Breast epithelium (tissue), 4 donors: ENCODE measurements around the gene AKR1B1. TPM values are rescaled to one million over a fixed set of nuclear protein-coding genes. Genes with fewer than 3 reads are reported as not detected.

Source experiments
- DNase-seq, 2 donors: peaks; one replicate each; pipeline ENCODE4 v3.0.0-alpha.2; 2019; ENCODE audit warnings: low spot score in 2 of 2
- H3K27ac ChIP-seq, 2 donors: fragments of 200-600 bp; sonication (generic) in 1 of 2; one replicate each; pipeline ENCODE4 v1.5.1; 2016 to 2019; ENCODE audit warnings: mild to moderate bottlenecking in 1 of 2
- H3K27me3 ChIP-seq, 2 donors: fragments of 200-600 bp; sonication (generic) in 1 of 2; one replicate each; pipeline versions ENCODE4 v1.5.1 to v1.6.0; 2017 to 2019; ENCODE audit warnings: control low read depth in 1 of 2, mild to moderate bottlenecking in 1 of 2
- H3K36me3 ChIP-seq: fragments of 200-600 bp; one replicate; pipeline ENCODE4 v1.5.1; 2019
- H3K4me1 ChIP-seq, 2 donors: fragments of 200-600 bp; sonication (generic); one replicate each; pipeline ENCODE4 v1.5.1; 2016 to 2019; ENCODE audit warnings: control low read depth in 1 of 2
- H3K4me3 ChIP-seq, 3 donors: fragments of 200-600 bp; sonication (generic); 1 replicate in 2 of 3; 2 replicates in 1 of 3; pipeline ENCODE4 v1.5.1; 2016 to 2019; ENCODE audit warnings: mild to moderate bottlenecking in 3 of 3, moderate library complexity in 2 of 3
- H3K9me3 ChIP-seq, 2 donors: fragments of 200-600 bp; sonication (generic) in 1 of 2; one replicate each; pipeline ENCODE4 v1.5.1; 2016 to 2019; ENCODE audit warnings: control low read depth in 1 of 2
- POLR2A ChIP-seq: fragments of 450-650 bp; IDR thresholded peaks from one replicate; pipeline ENCODE4 v1.6.1; 2016; ENCODE audit warnings: antibody characterized with exemption, mild to moderate bottlenecking, moderate library complexity
- POLR2AphosphoS5 ChIP-seq, 3 donors: sonication (generic); formaldehyde crosslinking; IDR thresholded peaks; one replicate each; pipeline ENCODE4 v1.6.1; 2017; ENCODE audit warnings: antibody characterized with exemption in 3 of 3
- intact Hi-C: fragments of 100-400 bp; cut with DNase I; formaldehyde crosslinking; loops from one replicate; pipeline ENCODE4 v1.15.1; 2023; ENCODE audit warnings: low total_unique reads
- total RNA-seq, 3 donors: library from RNA; depleted of rRNA; stranded (reverse); fragments of >200 nt; gene quantifications; one replicate each; pipeline ENCODE4 v1.1.0, GENCODE V29; 2016
- TF ChIP-seq, protein P1 (sequence below), 3 donors: fragments of 450-650 bp; IDR thresholded peaks; one replicate each; pipeline ENCODE4 v1.5.1; 2016 to 2017; ENCODE audit warnings: antibody characterized with exemption in 3 of 3, mild to moderate bottlenecking in 3 of 3, moderate library complexity in 3 of 3

Gene AKR1B1
- total RNA-seq, 3 donors from 2014 or later = 55.0 to 200 (median 57.4) TPM

DNA sequence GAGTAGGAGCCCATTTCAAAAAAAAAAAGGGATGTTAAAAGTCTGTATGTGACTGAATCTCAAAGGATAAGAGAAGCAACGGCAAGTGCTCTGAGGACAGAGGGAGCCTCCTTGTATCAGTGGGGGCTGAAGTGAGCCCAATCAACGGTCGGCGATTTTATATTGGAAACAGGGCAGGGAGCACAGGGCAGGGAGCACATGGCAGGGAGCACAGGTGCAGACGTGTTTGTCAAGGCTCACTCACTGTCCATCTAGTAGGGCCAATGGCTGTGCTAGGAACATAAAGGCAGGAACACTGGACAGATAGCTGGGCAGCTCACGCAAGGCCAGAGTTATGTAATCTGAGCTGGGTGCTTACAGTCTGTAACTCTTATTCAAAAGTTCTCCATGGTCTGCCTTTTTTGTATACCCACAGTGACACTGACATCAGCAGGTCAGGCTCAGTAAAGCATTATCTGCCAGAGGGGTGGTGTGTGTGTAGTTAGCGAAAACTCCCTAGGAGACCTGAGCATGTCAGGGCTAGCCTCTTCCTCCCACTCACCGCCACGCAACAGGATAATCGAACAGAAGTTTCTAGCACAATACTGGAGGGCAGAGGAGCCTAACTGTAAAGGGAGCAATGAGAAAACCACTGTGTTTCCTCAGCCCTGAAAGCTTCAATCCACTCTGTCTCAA, 15.4 kb downstream of the AKR1B1 start:
- no peaks in the 10 kb centered on the region for H3K9me3 ChIP-seq
- H3K36me3 ChIP-seq = peaks cover 10% of the 10 kb centered on the region
- DNase-seq = no peak
- no peak overlapping the region for H3K4me3 ChIP-seq
- H3K27me3 ChIP-seq = no peaks in the 10 kb centered on the region
- no peaks in the 10 kb centered on the region for H3K4me1 ChIP-seq
- peak overlapping the region; percentile 14 to 69 for H3K27ac ChIP-seq
- TF ChIP-seq, protein P1, sequence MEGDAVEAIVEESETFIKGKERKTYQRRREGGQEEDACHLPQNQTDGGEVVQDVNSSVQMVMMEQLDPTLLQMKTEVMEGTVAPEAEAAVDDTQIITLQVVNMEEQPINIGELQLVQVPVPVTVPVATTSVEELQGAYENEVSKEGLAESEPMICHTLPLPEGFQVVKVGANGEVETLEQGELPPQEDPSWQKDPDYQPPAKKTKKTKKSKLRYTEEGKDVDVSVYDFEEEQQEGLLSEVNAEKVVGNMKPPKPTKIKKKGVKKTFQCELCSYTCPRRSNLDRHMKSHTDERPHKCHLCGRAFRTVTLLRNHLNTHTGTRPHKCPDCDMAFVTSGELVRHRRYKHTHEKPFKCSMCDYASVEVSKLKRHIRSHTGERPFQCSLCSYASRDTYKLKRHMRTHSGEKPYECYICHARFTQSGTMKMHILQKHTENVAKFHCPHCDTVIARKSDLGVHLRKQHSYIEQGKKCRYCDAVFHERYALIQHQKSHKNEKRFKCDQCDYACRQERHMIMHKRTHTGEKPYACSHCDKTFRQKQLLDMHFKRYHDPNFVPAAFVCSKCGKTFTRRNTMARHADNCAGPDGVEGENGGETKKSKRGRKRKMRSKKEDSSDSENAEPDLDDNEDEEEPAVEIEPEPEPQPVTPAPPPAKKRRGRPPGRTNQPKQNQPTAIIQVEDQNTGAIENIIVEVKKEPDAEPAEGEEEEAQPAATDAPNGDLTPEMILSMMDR (IDR thresholded peaks at IDR 0.05) = no peak
- no peak for TF ChIP-seq POLR2AphosphoS5 (IDR thresholded peaks at IDR 0.05)
- no peak for TF ChIP-seq POLR2A
- intact Hi-C loops = no loop called here

- no peak for DNase-seq
- intact Hi-C loops = no loop called here
- H3K36me3 ChIP-seq = peaks cover 3% of the 10 kb centered on the region
These were observed 16.3 kb downstream of the AKR1B1 start for GRCh38 chr7:134442441-134443220.

GRCh38 chr7:134441264-134441663, 17.6 kb downstream of the AKR1B1 start:
- no peaks in the 10 kb centered on the region for H3K9me3 ChIP-seq
- H3K36me3 ChIP-seq = peaks cover 3% of the 10 kb centered on the region
- DNase-seq = no peak
- H3K27me3 ChIP-seq = no peaks in the 10 kb centered on the region
- H3K4me1 ChIP-seq = no peaks in the 10 kb centered on the region
- H3K4me3 ChIP-seq = no peak overlapping the region
- TF ChIP-seq POLR2AphosphoS5 (IDR thresholded peaks at IDR 0.05) (no peak), POLR2A (no peak)
- TF ChIP-seq, protein P1 (IDR thresholded peaks at IDR 0.05) = no peak
- H3K27ac ChIP-seq = no peak overlapping the region
- intact Hi-C loops = no loop called here

More at GRCh38 chr7:134442441-134443220, 16.3 kb downstream of the AKR1B1 start:
- Histone ChIP-seq H3K4me3 (no peak overlapping the region), H3K27ac (no peak overlapping the region), H3K9me3 (no peaks in the 10 kb centered on the region), H3K27me3 (no peaks in the 10 kb centered on the region), H3K4me1 (no peaks in the 10 kb centered on the region)
- TF ChIP-seq, protein P1 (IDR thresholded peaks at IDR 0.05) = no peak
- TF ChIP-seq POLR2A (no peak), POLR2AphosphoS5 (IDR thresholded peaks at IDR 0.05) (no peak)

DNA sequence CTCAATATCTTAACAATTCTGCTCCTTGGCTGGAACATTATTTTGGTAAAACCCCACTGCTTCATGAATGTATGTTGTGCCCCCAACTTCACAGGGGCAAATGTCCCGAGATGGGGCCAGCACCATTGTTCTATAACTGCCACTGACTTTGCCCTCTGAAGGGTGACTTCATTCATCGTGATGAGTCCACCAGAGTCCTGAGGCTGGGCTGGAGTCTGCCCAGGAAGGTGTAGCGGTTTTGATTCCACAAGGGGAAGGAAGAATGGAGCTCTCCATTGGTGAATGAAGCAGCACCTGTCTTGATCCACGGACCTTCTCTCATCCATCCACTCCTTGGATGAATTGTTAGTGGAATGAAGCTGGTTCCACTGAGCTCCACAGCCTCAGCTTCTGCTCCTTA, 18.4 kb downstream of the AKR1B1 start:
- no peak for DNase-seq
- H3K9me3 ChIP-seq = no peaks in the 10 kb centered on the region
- intact Hi-C loops = no loop called here
- H3K27me3 ChIP-seq = no peaks in the 10 kb centered on the region
- TF ChIP-seq POLR2A (no peak), POLR2AphosphoS5 (IDR thresholded peaks at IDR 0.05) (no peak)
- TF ChIP-seq, protein P1 (IDR thresholded peaks at IDR 0.05) = no peak
- no peaks in the 10 kb centered on the region for H3K4me1 ChIP-seq
- H3K4me3 ChIP-seq = no peak overlapping the region
- H3K27ac ChIP-seq = no peak overlapping the region
- peaks cover 3% of the 10 kb centered on the region for H3K36me3 ChIP-seq

GRCh38 chr7:134440067-134440466, 18.8 kb downstream of the AKR1B1 start:
- H3K4me3 ChIP-seq = no peak overlapping the region
- H3K27me3 ChIP-seq = no peaks in the 10 kb centered on the region
- no peak for DNase-seq
- intact Hi-C loops = no loop called here
- H3K36me3 ChIP-seq = peaks cover 3% of the 10 kb centered on the region
- no peaks in the 10 kb centered on the region for H3K9me3 ChIP-seq
- H3K4me1 ChIP-seq = no peaks in the 10 kb centered on the region
- TF ChIP-seq, protein P1 (IDR thresholded peaks at IDR 0.05) = no peak
- no peak for TF ChIP-seq POLR2AphosphoS5 (IDR thresholded peaks at IDR 0.05)
- no peak for TF ChIP-seq POLR2A
- no peak overlapping the region for H3K27ac ChIP-seq
